Effector CD8-positive, alpha-beta T cell (primary cell): ENCODE data around the gene TMEM250.

ENCODE experiments used
- DNase-seq: peaks from one replicate; lab custom pipeline; 2025; lab: John Stamatoyannopoulos, UW

Gene TMEM250

GRCh38 chr9:136082496-136083361 is 35.9 kb downstream of the TMEM250 start:
- no peak for DNase-seq

- no peak for DNase-seq
Observed at GRCh38 chr9:136081826-136082495, 36.7 kb downstream of the TMEM250 start.

GRCh38 chr9:136081113-136081825 is 37.4 kb downstream of the TMEM250 start:
- DNase-seq, result no peak

- DNase-seq, result no peak
Observed at GRCh38 chr9:136080716-136081112, 38.0 kb downstream of the TMEM250 start.

GRCh38 chr9:136079916-136080246 is 38.8 kb downstream of the TMEM250 start:
- no peak for DNase-seq

GRCh38 chr9:136079211-136079915 is 39.3 kb downstream of the TMEM250 start:
- no peak for DNase-seq

GRCh38 chr9:136078498-136079011 is 40.1 kb downstream of the TMEM250 start:
- DNase-seq, result no peak

GRCh38 chr9:136078024-136078423 is 40.7 kb downstream of the TMEM250 start:
- DNase-seq, result no peak

- DNase-seq, result no peak
Observed at GRCh38 chr9:136077491-136077890, 41.2 kb downstream of the TMEM250 start.

GRCh38 chr9:136075881-136076678 is 42.6 kb downstream of the TMEM250 start:
- no peak for DNase-seq

- no peak for DNase-seq
Observed at GRCh38 chr9:136075134-136075841, 43.4 kb downstream of the TMEM250 start.

GRCh38 chr9:136074706-136075105 is 44.0 kb downstream of the TMEM250 start:
- DNase-seq, result no peak
